H9 (cell line): ENCODE results near the gene ATP2C1. TPM values are rescaled to one million over a fixed set of nuclear protein-coding genes. Genes with fewer than 3 reads are reported as not detected.

Experiments
- DNase-seq: peaks from one replicate; pipeline ENCODE4 v3.0.0-alpha.2; 2017
- H2AFZ ChIP-seq: one replicate; pipeline ENCODE4 v1.6.1; 2013; ENCODE audit warnings: mild to moderate bottlenecking, low read length, control low read depth, moderate library complexity
- H2AK5ac ChIP-seq: 2 replicates; pipeline ENCODE4 v1.6.1; 2013; ENCODE audit warnings: low read length, control low read depth, mixed read lengths; ENCODE audit not compliant: insufficient read length
- H2BK120ac ChIP-seq: one replicate; pipeline ENCODE4 v1.6.1; 2013; ENCODE audit warnings: low read depth, mild to moderate bottlenecking, low read length, control low read depth, inconsistent platforms; ENCODE audit not compliant: poor library complexity, severe bottlenecking
- H2BK12ac ChIP-seq: 2 replicates; pipeline ENCODE4 v1.6.1; 2013; ENCODE audit warnings: low read length, control low read depth, mixed read lengths, low read depth; ENCODE audit not compliant: insufficient read length
- H2BK15ac ChIP-seq: 2 replicates; pipeline ENCODE4 v1.6.1; 2013; ENCODE audit warnings: low read depth, low read length, control low read depth
- H2BK20ac ChIP-seq: one replicate; pipeline ENCODE4 v1.6.1; 2013; ENCODE audit warnings: low read depth, mild to moderate bottlenecking, low read length, control low read depth, inconsistent platforms; ENCODE audit not compliant: poor library complexity, severe bottlenecking
- H2BK5ac ChIP-seq: 2 replicates; pipeline ENCODE4 v1.6.1; 2013; ENCODE audit warnings: low read length, control low read depth, mixed read lengths; ENCODE audit not compliant: insufficient read length
- H3K14ac ChIP-seq: 2 replicates; pipeline ENCODE4 v1.6.1; 2013; ENCODE audit warnings: low read length, control low read depth; ENCODE audit not compliant: insufficient read depth
- H3K18ac ChIP-seq: 2 replicates; pipeline ENCODE4 v1.6.1; 2013; ENCODE audit warnings: low read depth, mild to moderate bottlenecking, mixed read lengths, low read length, control low read depth; ENCODE audit not compliant: insufficient read length
- H3K23ac ChIP-seq: 2 replicates; pipeline ENCODE4 v1.6.1; 2013; ENCODE audit warnings: low read length, control low read depth, mixed read lengths, low read depth; ENCODE audit not compliant: insufficient read length
- H3K23me2 ChIP-seq: 2 replicates; pipeline ENCODE4 v1.6.1; 2013; ENCODE audit warnings: low read depth, mild to moderate bottlenecking, mixed read lengths, low read length, control low read depth; ENCODE audit not compliant: insufficient read length, poor library complexity, severe bottlenecking
- H3K27ac ChIP-seq: 2 replicates; pipeline ENCODE4 v1.5.1; 2013; ENCODE audit warnings: low read length, control low read depth, mixed read lengths, low read depth; ENCODE audit not compliant: insufficient read length
- H3K27me3 ChIP-seq: 2 replicates; pipeline ENCODE4 v1.6.1; 2013; ENCODE audit warnings: low read length, control low read depth, inconsistent platforms; ENCODE audit not compliant: insufficient read depth
- H3K4ac ChIP-seq: 2 replicates; pipeline ENCODE4 v1.6.1; 2013; ENCODE audit warnings: low read depth, mild to moderate bottlenecking, control low read depth, inconsistent platforms, low read length, moderate library complexity
- H3K4me1 ChIP-seq: 2 replicates; pipeline ENCODE4 v1.6.1; 2013; ENCODE audit warnings: low read length, control low read depth, inconsistent platforms; ENCODE audit not compliant: insufficient read depth
- H3K4me2 ChIP-seq: 2 replicates; pipeline ENCODE4 v1.6.1; 2013; ENCODE audit warnings: low read length, control low read depth, mixed read lengths; ENCODE audit not compliant: insufficient read length, insufficient read depth
- H3K56ac ChIP-seq: 2 replicates; pipeline ENCODE4 v1.6.1; 2013; ENCODE audit warnings: low read depth, mild to moderate bottlenecking, mixed read lengths, low read length, control low read depth; ENCODE audit not compliant: insufficient read length
- H3K79me1 ChIP-seq: 2 replicates; pipeline ENCODE4 v1.6.1; 2013; ENCODE audit warnings: low read depth, mild to moderate bottlenecking, moderate library complexity, low read length, control low read depth, inconsistent platforms; ENCODE audit not compliant: insufficient read depth, poor library complexity, severe bottlenecking
- H3K79me2 ChIP-seq: 2 replicates; pipeline ENCODE4 v1.6.1; 2013; ENCODE audit warnings: low read length, control low read depth, inconsistent platforms; ENCODE audit not compliant: insufficient read depth
- H3K9ac ChIP-seq: 2 replicates; pipeline ENCODE4 v1.6.1; 2013; ENCODE audit warnings: low read length, control low read depth, mixed read lengths; ENCODE audit not compliant: insufficient read length; ENCODE audit errors: extremely low read depth
- H3K9me3 ChIP-seq: one replicate; pipeline ENCODE4 v1.6.1; 2013; ENCODE audit warnings: low read depth, low read length, inconsistent platforms; ENCODE audit not compliant: control insufficient read depth
- H3T11ph ChIP-seq: one replicate; pipeline ENCODE4 v1.6.1; 2013; ENCODE audit warnings: mild to moderate bottlenecking, low read length, control low read depth, inconsistent platforms
- H4K20me1 ChIP-seq: one replicate; pipeline ENCODE4 v1.6.1; 2013; ENCODE audit not compliant: control insufficient read depth, insufficient read length, insufficient read depth
- H4K5ac ChIP-seq: 2 replicates; pipeline ENCODE4 v1.6.1; 2013; ENCODE audit warnings: low read depth, mild to moderate bottlenecking, mixed read lengths, low read length, control low read depth; ENCODE audit not compliant: insufficient read length
- H4K8ac ChIP-seq: replicated peaks from 2 replicates; pipeline ENCODE4 v1.6.1; 2013; ENCODE audit warnings: low read length, control low read depth, mixed read lengths, low read depth; ENCODE audit not compliant: insufficient read length
- H4K91ac ChIP-seq: 2 replicates; pipeline ENCODE4 v1.6.1; 2013; ENCODE audit warnings: low read depth, mild to moderate bottlenecking, moderate library complexity, mixed read lengths, low read length, control low read depth; ENCODE audit not compliant: insufficient read length
- H3K27ac Mint-ChIP-seq, 3 experiments: 2 replicates in 2 of 3; 3 replicates in 1 of 3; pipeline ENCODE4 v1.8.0; 2020 to 2021; ENCODE audit warnings: mixed read lengths in 3 of 3, mild to moderate bottlenecking in 1 of 3, moderate library complexity in 1 of 3
- H3K27me3 Mint-ChIP-seq: 2 replicates; pipeline ENCODE4 v1.8.0; 2021; ENCODE audit warnings: low read depth, mild to moderate bottlenecking, moderate library complexity, mixed read lengths
- H3K36me3 Mint-ChIP-seq, 3 experiments: 2 replicates in 2 of 3; 3 replicates in 1 of 3; pipeline ENCODE4 v1.8.0; 2020 to 2021; ENCODE audit warnings: low read depth in 3 of 3, mixed read lengths in 3 of 3; ENCODE audit not compliant: insufficient read depth in 1 of 3
- H3K4me1 Mint-ChIP-seq, 2 experiments: 2 replicates each; pipeline ENCODE4 v1.8.0; 2020; ENCODE audit warnings: mixed read lengths in 2 of 2
- H3K4me3 Mint-ChIP-seq, 2 experiments: 2 replicates in 1 of 2; 3 replicates in 1 of 2; pipeline ENCODE4 v1.8.0; 2020 to 2021; ENCODE audit warnings: mild to moderate bottlenecking in 2 of 2, mixed read lengths in 2 of 2, moderate library complexity in 1 of 2
- H3K9me3 Mint-ChIP-seq, 2 experiments: 2 replicates in 1 of 2; 3 replicates in 1 of 2; pipeline ENCODE4 v1.8.0; 2020; ENCODE audit warnings: mild to moderate bottlenecking in 2 of 2, mixed read lengths in 2 of 2, moderate library complexity in 1 of 2
- CTCF ChIP-seq: fragments of 200-600 bp; sonication (generic); conservative IDR thresholded peaks from 3 replicates; pipeline ENCODE4 v1.8.0; 2021; ENCODE audit warnings: antibody characterized with exemption, mild to moderate bottlenecking
- WGBS: extraction: QIAGEN DNeasy Blood & Tissue Kit; methylation state at CpG from one replicate; pipeline ENCODE4 v1.1.7; 2013; ENCODE audit warnings: missing lambda C conversion rate, low lambda C conversion rate, mixed read lengths; ENCODE audit not compliant: insufficient read length; ENCODE audit errors: extremely low coverage; 5-methylcytosine and 5-hydroxymethylcytosine counted together
- total RNA-seq: library from RNA; stranded (reverse); gene quantifications from 2 replicates; pipeline ENCODE4 v1.2.1, GENCODE V29; 2021

ATP2C1 gene
- total RNA-seq, 1 experiment from 2014 or later, result 65.5 TPM

GRCh38 chr3:130865489-130865888 is 28.4 kb upstream of the ATP2C1 start:
- H3K18ac ChIP-seq, result no peak overlapping the region
- no peaks in the 10 kb centered on the region for H3K4me1 ChIP-seq
- H4K91ac ChIP-seq, result no peak overlapping the region
- WGBS, result no CpG with 5 or more reads among the region's 2 CpGs
- H2AK5ac ChIP-seq, result no peak overlapping the region
- H2BK5ac ChIP-seq, result no peak overlapping the region
- H2BK15ac ChIP-seq, result no peak overlapping the region
- H3K9ac ChIP-seq, result no peak overlapping the region
- no peaks in the 10 kb centered on the region for H3K9me3 ChIP-seq
- Mint-ChIP-seq H3K4me1 (no peaks in the 10 kb centered on the region), H3K36me3 (peaks cover 2 to 5% (median 5%) of the 10 kb centered on the region in 3 experiments; a peak in 4 of 7 replicates), H3K27me3 (peaks cover 1% of the 10 kb centered on the region; the same call in 1 of the 2 replicates), H3K27ac (no peak overlapping the region), H3K4me3 (no peak overlapping the region), H3K9me3 (peaks cover 12 to 13% of the 10 kb centered on the region in 2 experiments; a peak in 4 of 5 replicates)
- H2BK12ac ChIP-seq, result no peak overlapping the region
- DNase-seq, result no peak
- H3K79me2 ChIP-seq, result no peaks in the 10 kb centered on the region
- H2BK120ac ChIP-seq, result no peak overlapping the region
- no peak overlapping the region for H4K8ac ChIP-seq
- no peak overlapping the region for H2AFZ ChIP-seq
- no peak overlapping the region for H3K4me2 ChIP-seq
- no peak overlapping the region for H3K23ac ChIP-seq
- no peaks in the 10 kb centered on the region for H3K79me1 ChIP-seq
- H3K27me3 ChIP-seq, result no peaks in the 10 kb centered on the region
- no peaks in the 10 kb centered on the region for H4K20me1 ChIP-seq
- no peak overlapping the region for H3T11ph ChIP-seq
- no peak for TF ChIP-seq CTCF
- no peak overlapping the region for H3K14ac ChIP-seq
- no peak overlapping the region for H3K4ac ChIP-seq
- H3K27ac ChIP-seq, result no peak overlapping the region
- no peak overlapping the region for H2BK20ac ChIP-seq
- no peak overlapping the region for H3K56ac ChIP-seq
- H4K5ac ChIP-seq, result no peak overlapping the region
- no peaks in the 10 kb centered on the region for H3K23me2 ChIP-seq
